Measurements from ENCODE around the gene ADISSP. TPM values are rescaled to one million over a fixed set of nuclear protein-coding genes. Genes with fewer than 3 reads are reported as not detected.

ADISSP gene
- polyA plus RNA-seq, 3 donors: 59.6 to 78.5 (median 68.5) TPM

- Histone ChIP-seq H4K20me1 (ENCODE audit: insufficient read depth, low read length) (no peaks in the 10 kb centered on the region), H3K4me3 (replicated peaks in 1 of 3; ENCODE audit: low read depth in 2 of 3, low read length in 3 of 3) (no peak overlapping the region), H3K9me3 (replicated peaks in 1 of 2; ENCODE audit: control insufficient read depth in 1 of 2, insufficient read depth in 1 of 2, low read length in 2 of 2) (no peaks in the 10 kb centered on the region), H3K4me1 (ENCODE audit: control insufficient read depth in 1 of 2, insufficient read depth in 2 of 2, low read length in 2 of 2) (peaks cover 9 to 10% of the 10 kb centered on the region in 2 donors), H3K79me2 (ENCODE audit: insufficient read depth, low read length) (no peaks in the 10 kb centered on the region), H3K4me2 (replicated peaks; ENCODE audit: extremely low read depth, low read length, poor library complexity, severe bottlenecking) (no peak overlapping the region), H3K27me3 (ENCODE audit: control insufficient read depth in 2 of 2, insufficient read depth in 2 of 2, low read length in 2 of 2) (no peaks in the 10 kb centered on the region), H3K27ac (ENCODE audit: low read depth in 1 of 2, low read length in 2 of 2) (no peak overlapping the region), H3K9ac (ENCODE audit: insufficient read depth, low read length, poor library complexity, severe bottlenecking) (no peak overlapping the region), H3K36me3 (replicated peaks in 1 of 2; ENCODE audit: control insufficient read depth in 1 of 2, insufficient read depth in 2 of 2, low read length in 2 of 2) (no peaks in the 10 kb centered on the region), H2AFZ (ENCODE audit: insufficient read depth, low read depth, low read length, poor library complexity, severe bottlenecking) (no peak overlapping the region)
- no peak for DNase-seq
- Mint-ChIP-seq H3K27ac (no peak overlapping the region), H3K36me3 (no peaks in the 10 kb centered on the region), H3K4me1 (peaks cover 13% of the 10 kb centered on the region), H3K4me3 (no peak overlapping the region), H3K9me3 (peaks cover 0 to 3% (median 0%) of the 10 kb centered on the region in 7 donors), H3K27me3 (ENCODE audit: low read depth in 3 of 3) (peaks cover 0 to 10% (median 9%) of the 10 kb centered on the region in 3 donors)
- intact Hi-C loops (cut with micrococcal nuclease): no loop called here
- TF ChIP-seq CTCF (IDR thresholded peaks at IDR 0.05): no peak
- WGBS (ENCODE audit: insufficient coverage): 100% methylated on average over 2 of the region's 4 CpGs
Measured at GRCh38 chr20:3719046-3719445, 48.5 kb downstream of the ADISSP start.

- Mint-ChIP-seq H3K4me3 (no peak overlapping the region), H3K9me3 (peaks cover 0 to 3% (median 0%) of the 10 kb centered on the region in 7 donors), H3K27me3 (ENCODE audit: low read depth in 3 of 3) (peaks cover 0 to 7% (median 5%) of the 10 kb centered on the region in 3 donors), H3K36me3 (no peaks in the 10 kb centered on the region), H3K27ac (peak overlapping the region in 1 of 7 donors; percentile 12), H3K4me1 (peaks cover 37% of the 10 kb centered on the region)
- no peaks in the 10 kb centered on the region for H3K9me3 ChIP-seq (replicated peaks in 1 of 2; ENCODE audit: control insufficient read depth in 1 of 2, insufficient read depth in 1 of 2, low read length in 2 of 2)
- peak; percentile 38 for TF ChIP-seq CTCF (IDR thresholded peaks at IDR 0.05)
- no peaks in the 10 kb centered on the region for H3K36me3 ChIP-seq (replicated peaks in 1 of 2; ENCODE audit: control insufficient read depth in 1 of 2, insufficient read depth in 2 of 2, low read length in 2 of 2)
- WGBS (ENCODE audit: insufficient coverage): 100% methylated on average over 1 of the region's 4 CpGs
- no peak overlapping the region for H3K27ac ChIP-seq (ENCODE audit: low read depth in 1 of 2, low read length in 2 of 2)
- H3K4me1 ChIP-seq (ENCODE audit: control insufficient read depth in 1 of 2, insufficient read depth in 2 of 2, low read length in 2 of 2): peaks cover 36 to 37% of the 10 kb centered on the region in 2 donors
- no peaks in the 10 kb centered on the region for H3K27me3 ChIP-seq (ENCODE audit: control insufficient read depth in 2 of 2, insufficient read depth in 2 of 2, low read length in 2 of 2)
- intact Hi-C loops (cut with micrococcal nuclease): no loop called here
- H3K9ac ChIP-seq (ENCODE audit: insufficient read depth, low read length, poor library complexity, severe bottlenecking): no peak overlapping the region
- H3K79me2 ChIP-seq (ENCODE audit: insufficient read depth, low read length): no peaks in the 10 kb centered on the region
- H3K4me2 ChIP-seq (replicated peaks; ENCODE audit: extremely low read depth, low read length, poor library complexity, severe bottlenecking): no peak overlapping the region
- H4K20me1 ChIP-seq (ENCODE audit: insufficient read depth, low read length): no peaks in the 10 kb centered on the region
- H2AFZ ChIP-seq (ENCODE audit: insufficient read depth, low read depth, low read length, poor library complexity, severe bottlenecking): no peak overlapping the region
- H3K4me3 ChIP-seq (replicated peaks in 1 of 3; ENCODE audit: low read depth in 2 of 3, low read length in 3 of 3): no peak overlapping the region
- DNase-seq: no peak
Measured at GRCh38 chr20:3716195-3716834, 51.2 kb downstream of the ADISSP start.

All from CD14-positive monocyte (primary cell).